GM12892 (cell line): ENCODE measurements around the gene L2HGDH.
A peak's percentile ranks its signal among the peaks of the same experiment; 100 is the strongest.

Source experiments
- DNase-seq: peaks from one replicate; pipeline ENCODE4 v3.0.0; 2011; ENCODE audit not compliant: insufficient read length
- FAIRE-seq: peaks from 2 replicates; lab custom pipeline; 2011; peaks lifted over from hg19 to GRCh38; lab: Jason Lieb, UNC
- POLR2A ChIP-seq: IDR thresholded peaks from 2 replicates; pipeline ENCODE4 v1.6.1; 2011; ENCODE audit warnings: low read depth, low read length, control low read depth
- POLR2AphosphoS5 ChIP-seq: IDR thresholded peaks from 2 replicates; pipeline ENCODE4 v1.6.1; 2011; ENCODE audit warnings: low read depth, low read length, control low read depth
- TAF1 ChIP-seq: IDR thresholded peaks from 2 replicates; pipeline ENCODE4 v1.6.1; 2011; ENCODE audit warnings: low read depth, mild to moderate bottlenecking, control low read depth, low read length, borderline replicate concordance

Gene L2HGDH

DNA sequence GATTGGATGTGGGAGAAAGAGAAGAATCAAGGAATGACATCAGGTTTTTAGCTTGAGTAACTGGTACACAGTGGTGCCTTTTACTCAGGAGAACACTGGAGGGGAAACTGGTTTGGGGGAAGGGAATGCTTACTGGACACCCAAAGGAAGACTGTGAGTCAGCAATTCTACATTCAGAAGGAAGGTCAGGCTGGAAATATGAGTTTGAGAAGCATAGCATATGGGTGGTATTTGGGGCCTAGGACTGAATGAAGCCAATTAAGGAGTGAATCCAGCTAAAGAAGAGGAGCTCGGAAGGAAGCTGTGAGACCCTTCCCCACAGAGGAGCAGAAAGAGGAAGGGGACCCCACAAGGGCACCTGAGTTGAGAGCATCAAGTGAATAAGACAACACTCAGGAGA is 35.5 kb upstream of the L2HGDH start:
- FAIRE-seq (no peak), DNase-seq (no peak)
- TF ChIP-seq POLR2AphosphoS5, result no peak
- no peak for TF ChIP-seq TAF1
- TF ChIP-seq POLR2A, result no peak

DNA sequence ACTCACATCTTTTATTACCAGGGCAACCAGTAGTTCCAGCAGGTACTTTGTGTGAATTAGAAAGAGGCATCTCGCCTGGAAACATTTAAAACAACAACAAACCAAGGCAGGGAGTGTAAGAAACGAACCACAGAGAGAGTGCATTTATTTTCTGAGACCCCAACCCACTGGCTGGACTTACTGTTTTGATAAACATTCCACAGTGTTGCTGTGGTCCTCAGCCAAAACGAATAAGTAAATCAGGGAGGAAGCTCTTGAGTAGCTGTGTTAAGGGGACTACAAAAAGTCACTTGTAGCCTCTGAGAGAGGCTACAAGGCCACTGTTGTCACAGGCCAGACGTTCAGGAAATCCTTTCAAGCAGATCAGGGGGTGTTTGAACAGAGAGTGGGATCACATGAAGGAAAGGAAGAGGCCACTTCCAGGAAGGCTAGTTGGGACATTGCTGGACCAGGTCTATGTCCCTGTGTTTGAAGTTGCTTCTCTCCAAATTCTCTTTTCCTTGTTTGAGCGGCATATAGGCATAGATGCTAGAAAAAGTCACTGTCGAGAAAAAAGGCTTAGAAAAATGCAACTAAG is 33.9 kb upstream of the L2HGDH start:
- TF ChIP-seq TAF1, result no peak
- TF ChIP-seq POLR2A, result no peak
- TF ChIP-seq POLR2AphosphoS5, result no peak
- no peak for FAIRE-seq
- no peak for DNase-seq

DNA sequence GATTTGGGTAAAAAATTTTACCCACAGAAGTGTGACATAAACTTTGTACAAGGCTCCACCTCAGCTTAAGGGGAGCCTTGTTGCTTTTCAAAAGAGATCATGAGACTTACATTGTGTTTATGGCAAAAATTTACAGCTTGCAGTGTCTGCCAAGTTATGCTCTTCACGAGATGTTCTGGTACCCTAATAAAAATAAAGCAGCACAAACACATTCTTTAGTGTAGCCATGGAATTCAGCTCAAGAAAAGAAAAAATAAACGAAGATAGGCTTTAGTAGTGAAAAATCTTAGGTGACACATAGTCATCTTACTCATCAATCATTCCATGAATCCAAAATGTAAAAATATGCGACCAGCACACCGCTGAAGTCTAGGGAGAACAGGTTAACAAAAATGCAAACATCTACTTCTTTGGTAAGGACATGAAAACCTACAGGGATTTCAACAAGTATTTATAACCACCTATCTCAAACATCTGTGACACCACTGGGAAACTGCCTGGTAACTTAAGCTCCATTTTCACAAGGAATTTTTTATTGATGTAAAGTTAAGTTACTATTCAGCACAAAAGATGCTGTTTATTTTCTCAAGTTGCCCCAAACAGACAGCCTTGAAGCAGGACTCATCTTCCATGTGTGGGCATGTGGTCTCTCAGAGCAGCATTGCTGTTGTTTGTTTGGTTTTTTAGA is 33.0 kb upstream of the L2HGDH start:
- TF ChIP-seq POLR2A, result no peak
- no peak for TF ChIP-seq TAF1
- TF ChIP-seq POLR2AphosphoS5, result no peak
- FAIRE-seq (no peak), DNase-seq (no peak)

DNA sequence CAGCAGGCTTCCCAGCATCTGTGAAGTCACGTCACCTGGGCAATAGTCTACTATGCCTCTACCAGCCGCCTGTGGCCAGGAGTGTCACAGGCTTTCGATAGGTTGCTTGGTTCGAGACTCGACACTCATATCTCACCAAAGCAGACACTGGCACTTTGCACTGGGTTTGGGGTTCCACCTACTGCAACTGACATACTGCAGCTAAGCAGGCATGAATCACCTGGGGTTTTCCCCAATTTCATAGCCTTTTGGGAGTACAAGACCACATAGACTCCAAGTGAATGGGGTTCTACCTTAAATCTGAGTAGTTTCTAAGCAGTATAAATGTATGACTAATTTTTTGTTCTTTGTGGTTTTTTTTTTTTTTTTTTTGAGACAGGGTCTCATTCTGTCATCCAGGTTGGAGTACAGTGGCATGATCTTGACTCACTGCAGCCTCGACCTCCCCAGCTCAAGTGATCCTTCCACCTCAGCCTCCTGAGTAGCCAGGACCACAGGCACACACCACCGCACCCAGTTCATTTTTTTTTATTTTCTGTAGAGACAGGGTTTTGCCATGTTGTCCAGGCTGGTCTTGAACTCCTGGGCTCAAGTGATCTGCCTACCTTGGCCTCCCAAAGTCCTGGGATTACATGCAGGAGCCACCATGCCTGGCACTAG is 32.2 kb upstream of the L2HGDH start:
- FAIRE-seq (peak; percentile 54), DNase-seq (peak; percentile 25)
- TF ChIP-seq TAF1 (no peak), POLR2AphosphoS5 (no peak), POLR2A (no peak)

DNA sequence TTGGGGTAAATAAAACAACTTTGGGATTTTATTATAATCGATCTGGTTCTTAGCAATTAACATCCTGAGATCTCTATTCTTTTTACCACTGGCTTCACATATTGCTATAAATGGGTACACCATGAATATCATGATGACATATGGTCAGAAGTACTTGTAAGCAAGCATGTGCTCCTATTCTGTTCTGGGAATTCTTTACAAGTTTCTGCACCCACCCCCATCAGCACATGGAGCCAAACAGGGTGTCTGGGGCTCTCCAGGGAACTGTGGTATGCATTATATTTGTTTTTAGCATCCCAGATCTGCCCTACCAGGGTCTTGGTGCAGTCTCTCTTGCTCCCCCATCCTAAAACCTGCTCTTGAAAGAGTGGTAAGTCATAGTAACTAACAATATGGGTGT is 31.4 kb upstream of the L2HGDH start:
- DNase-seq (no peak), FAIRE-seq (no peak)
- TF ChIP-seq TAF1 (no peak), POLR2AphosphoS5 (no peak), POLR2A (no peak)

DNA sequence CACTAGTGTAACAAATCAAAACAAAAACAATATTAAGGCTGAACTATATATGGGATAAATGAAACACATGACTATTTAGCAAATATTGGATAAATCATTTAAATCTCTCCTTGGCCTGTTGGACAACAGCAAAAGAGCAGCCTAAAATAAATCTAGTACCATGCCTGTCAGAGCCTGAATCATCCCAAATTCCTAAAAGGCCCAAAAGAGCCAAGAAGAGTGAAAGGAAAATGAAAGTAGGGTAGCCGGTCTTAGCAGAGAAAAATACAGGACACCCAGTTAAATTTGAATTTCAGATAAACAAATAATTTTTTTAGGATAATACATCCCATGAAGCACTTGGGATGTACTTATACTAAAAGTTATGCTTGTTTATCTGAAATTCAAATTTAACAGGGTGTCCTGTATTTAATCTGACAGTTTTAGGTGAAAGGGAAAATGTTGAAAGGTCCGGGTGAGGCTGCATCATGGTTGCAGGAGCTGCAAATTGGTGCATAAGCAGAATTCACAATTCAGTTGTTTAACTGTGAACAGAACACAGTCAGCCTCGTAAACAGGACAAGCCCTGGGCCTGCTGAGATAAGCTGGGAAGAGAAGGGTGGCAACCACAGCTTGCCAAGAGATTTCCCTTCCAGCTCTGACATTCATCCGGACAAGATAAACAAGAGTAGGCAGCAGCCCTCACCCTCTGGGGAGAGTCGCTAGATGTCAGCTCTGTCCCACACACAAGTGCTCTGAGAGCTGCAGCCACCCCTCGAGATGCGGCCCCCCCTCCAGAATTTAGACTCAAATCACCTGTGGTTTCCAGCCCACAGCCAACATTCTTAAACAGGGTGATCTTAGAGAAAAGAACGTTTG is 30.4 kb upstream of the L2HGDH start:
- DNase-seq (no peak), FAIRE-seq (peak; percentile 62)
- TF ChIP-seq POLR2A (no peak), TAF1 (no peak)

DNA sequence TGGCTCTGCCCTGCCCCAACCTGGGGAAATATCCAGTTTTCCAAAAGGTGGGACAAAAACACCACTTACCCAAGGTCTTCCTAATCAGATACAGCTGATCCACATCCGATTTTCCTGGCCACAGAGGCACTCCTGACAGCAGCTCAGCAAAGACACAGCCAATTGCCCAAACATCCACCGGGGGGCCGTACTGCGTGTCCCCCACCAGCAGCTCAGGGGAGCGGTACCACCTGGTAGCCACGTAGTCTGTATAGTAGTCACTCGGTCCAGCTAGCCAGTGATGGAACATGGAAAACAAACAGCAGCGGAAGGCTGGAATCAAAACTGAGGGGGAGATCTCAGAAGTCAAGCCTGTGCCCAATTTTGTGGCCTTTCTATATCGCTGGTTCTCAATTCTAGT is 28.9 kb upstream of the L2HGDH start:
- TF ChIP-seq POLR2AphosphoS5 (no peak), POLR2A (no peak), TAF1 (no peak)
- FAIRE-seq, result no peak
- no peak for DNase-seq

DNA sequence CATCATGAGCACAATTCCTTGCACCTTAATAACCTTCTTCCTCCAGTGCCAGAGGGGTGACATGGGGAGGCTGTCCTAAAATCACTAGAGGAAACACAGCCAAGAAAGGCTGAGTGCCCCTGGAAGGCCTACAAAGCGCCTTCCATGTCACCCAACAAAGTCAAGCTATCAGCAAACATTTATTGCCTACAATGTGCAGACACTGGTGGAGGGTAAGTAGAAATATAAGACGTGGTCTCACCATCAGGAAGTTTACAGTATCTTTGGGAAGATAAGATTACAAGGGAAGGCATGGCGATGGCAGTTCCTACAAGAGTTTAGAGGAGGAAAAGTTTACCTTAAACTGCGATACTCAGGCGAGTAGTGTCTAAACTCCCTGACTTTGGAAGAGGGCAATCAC is 28.0 kb upstream of the L2HGDH start:
- no peak for FAIRE-seq
- no peak for DNase-seq
- TF ChIP-seq TAF1 (no peak), POLR2A (no peak), POLR2AphosphoS5 (no peak)

DNA sequence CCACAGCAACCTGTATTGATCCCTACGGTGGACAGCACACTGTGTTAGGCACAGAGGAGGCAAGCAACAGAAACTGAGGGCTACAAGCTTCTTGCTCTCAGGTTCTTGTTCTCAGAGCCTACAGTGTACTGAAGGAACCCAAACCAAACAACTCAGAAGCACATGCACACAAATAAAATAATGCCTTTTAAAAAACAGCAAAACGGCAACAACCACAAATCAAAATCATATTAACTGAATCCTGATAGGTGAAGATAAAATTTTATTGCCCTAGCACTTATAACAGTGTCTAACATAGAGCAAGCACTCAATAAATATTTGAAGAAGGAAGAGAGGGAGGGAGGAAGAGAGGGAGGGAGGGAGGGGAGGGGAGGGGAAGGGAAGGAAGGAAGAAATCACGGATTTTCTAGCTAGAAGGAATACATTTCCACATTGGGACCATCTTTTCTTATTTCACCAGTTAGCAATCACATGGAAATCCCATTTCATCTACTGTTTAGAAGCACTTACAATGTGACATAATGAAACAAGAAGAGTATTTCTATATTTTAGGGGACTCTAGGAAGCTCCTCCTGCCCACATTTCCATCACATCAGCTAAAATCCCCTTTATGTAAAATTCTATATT is 27.3 kb upstream of the L2HGDH start:
- TF ChIP-seq POLR2AphosphoS5, result no peak
- no peak for TF ChIP-seq POLR2A
- TF ChIP-seq TAF1, result no peak
- FAIRE-seq, result no peak
- no peak for DNase-seq

DNA sequence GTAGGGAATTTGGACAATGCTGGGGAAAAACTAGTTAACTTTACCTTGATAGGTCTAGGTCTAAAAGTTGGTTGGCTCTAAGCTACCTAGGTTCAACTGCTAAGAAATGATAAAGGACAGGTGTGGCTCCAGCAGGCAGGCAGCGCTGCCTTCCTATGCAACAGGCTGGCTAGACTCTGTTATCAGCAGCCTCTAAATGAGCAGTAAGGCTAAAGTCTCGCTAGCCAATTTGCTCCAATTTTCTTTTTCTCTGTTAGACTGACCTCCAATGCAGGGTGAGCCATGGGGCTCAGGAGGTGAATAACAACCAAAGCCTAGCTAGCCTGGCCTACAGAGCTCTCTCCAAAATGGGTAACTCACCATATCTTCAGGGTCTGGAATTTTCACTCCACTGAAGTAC is 26.6 kb upstream of the L2HGDH start:
- TF ChIP-seq POLR2A (no peak), TAF1 (no peak), POLR2AphosphoS5 (no peak)
- DNase-seq (no peak), FAIRE-seq (no peak)
